Measurements from ENCODE around the gene ADGRB2.

DNA sequence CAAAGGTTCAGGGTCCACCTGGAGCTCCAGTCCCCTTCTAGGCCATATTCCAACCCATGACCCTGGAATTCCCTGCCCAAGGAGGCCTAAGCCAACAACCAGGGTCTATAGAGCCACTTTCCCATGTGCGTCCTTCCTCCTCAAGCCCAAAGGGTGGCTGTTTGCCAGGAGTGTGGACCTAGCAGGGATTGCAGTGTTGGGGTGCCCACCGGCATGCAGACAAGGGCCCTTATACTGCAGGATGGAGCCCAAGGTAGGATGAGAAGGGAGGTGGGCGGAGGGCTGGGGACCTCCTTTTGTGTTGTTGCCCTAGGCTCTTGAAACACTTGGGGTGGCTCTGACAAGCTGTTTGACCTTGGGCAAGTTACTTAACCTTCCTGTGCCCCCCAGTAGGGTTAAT is 19.7 kb upstream of the ADGRB2 start:
- no peak for TF ChIP-seq CTCF (IDR thresholded peaks at IDR 0.05; ENCODE audit: low read depth, low read length)
- TF ChIP-seq EZH2phosphoT487 (IDR thresholded peaks at IDR 0.05; ENCODE audit: low read depth): no peak

Measured in OCI-LY3 (cell line).